Neural cell (in vitro differentiated cells): Measurements from ENCODE around the gene RGS14.

ENCODE experiments used
- CTCF ChIP-seq: fragments of 450-650 bp; IDR thresholded peaks from 2 replicates; pipeline ENCODE4 v1.5.1; 2014; ENCODE audit warnings: antibody characterized with exemption, mild to moderate bottlenecking, moderate library complexity; ENCODE audit not compliant: poor library complexity, severe bottlenecking
- EZH2 ChIP-seq: fragments of 200-600, 300-800 bp; shearing (Covaris generic), sonication (generic); IDR thresholded peaks from 2 replicates; pipeline ENCODE4 v1.6.1; 2014; ENCODE audit warnings: antibody characterized with exemption, low read length, borderline replicate concordance, mild to moderate bottlenecking; ENCODE audit not compliant: insufficient read depth, poor library complexity, severe bottlenecking
- POLR2AphosphoS5 ChIP-seq: IDR thresholded peaks from 2 replicates; pipeline ENCODE4 v1.6.1; 2012
- TAF1 ChIP-seq: IDR thresholded peaks from 2 replicates; pipeline ENCODE4 v1.6.1; 2012; ENCODE audit warnings: low read depth
- TF ChIP-seq, protein P1 (sequence below): IDR thresholded peaks from 2 replicates; pipeline ENCODE4 v1.6.1; 2012; ENCODE audit warnings: borderline replicate concordance

DNA sequence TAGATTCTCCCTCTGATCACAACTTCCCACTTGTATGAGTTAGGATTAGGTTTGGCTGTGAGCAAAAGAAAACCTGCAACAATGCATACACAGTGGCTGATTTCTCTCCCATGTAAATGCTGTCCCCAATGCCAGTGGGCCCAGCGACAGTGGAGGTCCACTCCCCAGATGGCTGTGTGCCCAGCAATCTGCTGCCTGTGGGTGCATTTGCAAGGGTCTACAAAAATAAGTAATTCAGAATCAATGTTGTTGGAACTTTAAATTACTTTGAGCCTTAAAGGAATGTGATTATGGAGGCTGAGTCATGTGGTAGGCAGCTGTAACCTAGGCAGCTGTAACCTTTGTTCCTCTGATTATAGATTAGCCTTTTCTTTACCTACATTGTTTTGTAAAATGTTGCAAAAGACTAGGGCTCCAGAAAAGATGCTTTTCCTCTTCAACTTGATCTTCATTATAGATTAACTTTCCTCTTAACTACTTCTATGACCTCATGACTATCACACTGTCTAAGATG lies 31.8 kb upstream of the RGS14 start:
- TF ChIP-seq CTCF (no peak), EZH2 (no peak), TAF1 (no peak), POLR2AphosphoS5 (no peak)
- TF ChIP-seq, protein P1, sequence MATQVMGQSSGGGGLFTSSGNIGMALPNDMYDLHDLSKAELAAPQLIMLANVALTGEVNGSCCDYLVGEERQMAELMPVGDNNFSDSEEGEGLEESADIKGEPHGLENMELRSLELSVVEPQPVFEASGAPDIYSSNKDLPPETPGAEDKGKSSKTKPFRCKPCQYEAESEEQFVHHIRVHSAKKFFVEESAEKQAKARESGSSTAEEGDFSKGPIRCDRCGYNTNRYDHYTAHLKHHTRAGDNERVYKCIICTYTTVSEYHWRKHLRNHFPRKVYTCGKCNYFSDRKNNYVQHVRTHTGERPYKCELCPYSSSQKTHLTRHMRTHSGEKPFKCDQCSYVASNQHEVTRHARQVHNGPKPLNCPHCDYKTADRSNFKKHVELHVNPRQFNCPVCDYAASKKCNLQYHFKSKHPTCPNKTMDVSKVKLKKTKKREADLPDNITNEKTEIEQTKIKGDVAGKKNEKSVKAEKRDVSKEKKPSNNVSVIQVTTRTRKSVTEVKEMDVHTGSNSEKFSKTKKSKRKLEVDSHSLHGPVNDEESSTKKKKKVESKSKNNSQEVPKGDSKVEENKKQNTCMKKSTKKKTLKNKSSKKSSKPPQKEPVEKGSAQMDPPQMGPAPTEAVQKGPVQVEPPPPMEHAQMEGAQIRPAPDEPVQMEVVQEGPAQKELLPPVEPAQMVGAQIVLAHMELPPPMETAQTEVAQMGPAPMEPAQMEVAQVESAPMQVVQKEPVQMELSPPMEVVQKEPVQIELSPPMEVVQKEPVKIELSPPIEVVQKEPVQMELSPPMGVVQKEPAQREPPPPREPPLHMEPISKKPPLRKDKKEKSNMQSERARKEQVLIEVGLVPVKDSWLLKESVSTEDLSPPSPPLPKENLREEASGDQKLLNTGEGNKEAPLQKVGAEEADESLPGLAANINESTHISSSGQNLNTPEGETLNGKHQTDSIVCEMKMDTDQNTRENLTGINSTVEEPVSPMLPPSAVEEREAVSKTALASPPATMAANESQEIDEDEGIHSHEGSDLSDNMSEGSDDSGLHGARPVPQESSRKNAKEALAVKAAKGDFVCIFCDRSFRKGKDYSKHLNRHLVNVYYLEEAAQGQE: no peak
